HL-60 (cell line): ENCODE measurements around the gene CAMSAP1.

Source experiments
- DNase-seq, 2 experiments: peaks; one replicate each; pipeline ENCODE4 v3.0.0-alpha.2; 2010 to 2020; ENCODE audit warnings: low read depth in 1 of 2, low spot score in 1 of 2
- H3K27ac ChIP-seq: fragments of 250-450 bp; sonication (Bioruptor Pico); replicated peaks from 2 replicates; pipeline ENCODE4 v1.5.1; 2020; ENCODE audit warnings: mild to moderate bottlenecking, moderate library complexity
- H3K27me3 ChIP-seq: fragments of 250-450 bp; sonication (Bioruptor Pico); 2 replicates; pipeline ENCODE4 v1.5.1; 2021; ENCODE audit warnings: mild to moderate bottlenecking, moderate library complexity; ENCODE audit not compliant: insufficient read depth, poor library complexity, severe bottlenecking
- H3K4me3 ChIP-seq: replicated peaks from 2 replicates; pipeline ENCODE4 v1.5.1; 2011; ENCODE audit warnings: mild to moderate bottlenecking, control low read depth, low read length; ENCODE audit not compliant: insufficient read depth
- CTCF ChIP-seq: IDR thresholded peaks from one replicate; pipeline ENCODE4 v1.5.1; 2011; ENCODE audit warnings: low read length, control low read depth, inconsistent platforms; ENCODE audit not compliant: insufficient read depth
- GABPA ChIP-seq: IDR thresholded peaks from 2 replicates; pipeline ENCODE4 v1.6.1; 2012; ENCODE audit warnings: low read depth
- POLR2AphosphoS5 ChIP-seq: IDR thresholded peaks from 2 replicates; pipeline ENCODE4 v1.6.1; 2012; ENCODE audit warnings: low read depth
- REST ChIP-seq: IDR thresholded peaks from 2 replicates; pipeline ENCODE4 v1.6.1; 2012; ENCODE audit warnings: low read depth; ENCODE audit not compliant: insufficient replicate concordance
- SPI1 ChIP-seq: IDR thresholded peaks from 2 replicates; pipeline ENCODE4 v1.6.1; 2012; ENCODE audit warnings: low read depth, mild to moderate bottlenecking, borderline replicate concordance

The CAMSAP1 gene

GRCh38 chr9:135770771-135771170, 136.6 kb downstream of the CAMSAP1 start:
- Histone ChIP-seq H3K27ac (no peak overlapping the region), H3K27me3 (no peaks in the 10 kb centered on the region), H3K4me3 (no peak overlapping the region)
- no peak for DNase-seq
- TF ChIP-seq REST (no peak), GABPA (no peak), POLR2AphosphoS5 (no peak), CTCF (no peak), SPI1 (no peak)

GRCh38 chr9:135770203-135770535, 137.2 kb downstream of the CAMSAP1 start:
- no peak for DNase-seq
- no peak for TF ChIP-seq SPI1
- no peak for TF ChIP-seq GABPA
- TF ChIP-seq CTCF = no peak
- Histone ChIP-seq H3K27me3 (no peaks in the 10 kb centered on the region), H3K27ac (no peak overlapping the region), H3K4me3 (no peak overlapping the region)

- Histone ChIP-seq H3K4me3 (no peak overlapping the region), H3K27ac (no peak overlapping the region), H3K27me3 (no peaks in the 10 kb centered on the region)
- DNase-seq = no peak
- TF ChIP-seq GABPA (no peak), POLR2AphosphoS5 (no peak)
Measured at GRCh38 chr9:135769489-135770202, 137.7 kb downstream of the CAMSAP1 start.

- no peaks in the 10 kb centered on the region for H3K27me3 ChIP-seq
- TF ChIP-seq CTCF (no peak), POLR2AphosphoS5 (no peak), GABPA (no peak), SPI1 (no peak), REST (no peak)
- DNase-seq = no peak
- H3K4me3 ChIP-seq = no peak overlapping the region
- no peak overlapping the region for H3K27ac ChIP-seq
Measured at GRCh38 chr9:135768516-135769218, 138.7 kb downstream of the CAMSAP1 start.
